ENCODE measurements around the gene SPDYE2. TPM values are rescaled to one million over a fixed set of nuclear protein-coding genes. Genes with fewer than 3 reads are reported as not detected.
A peak's percentile ranks its signal among the peaks of the same experiment; 100 is the strongest.

SPDYE2 gene
- total and polyA plus RNA-seq, 2 of the 13 experiments (the other 11 are each of a cell fraction or from before 2014, with no cell fraction given) = not detected

DNA sequence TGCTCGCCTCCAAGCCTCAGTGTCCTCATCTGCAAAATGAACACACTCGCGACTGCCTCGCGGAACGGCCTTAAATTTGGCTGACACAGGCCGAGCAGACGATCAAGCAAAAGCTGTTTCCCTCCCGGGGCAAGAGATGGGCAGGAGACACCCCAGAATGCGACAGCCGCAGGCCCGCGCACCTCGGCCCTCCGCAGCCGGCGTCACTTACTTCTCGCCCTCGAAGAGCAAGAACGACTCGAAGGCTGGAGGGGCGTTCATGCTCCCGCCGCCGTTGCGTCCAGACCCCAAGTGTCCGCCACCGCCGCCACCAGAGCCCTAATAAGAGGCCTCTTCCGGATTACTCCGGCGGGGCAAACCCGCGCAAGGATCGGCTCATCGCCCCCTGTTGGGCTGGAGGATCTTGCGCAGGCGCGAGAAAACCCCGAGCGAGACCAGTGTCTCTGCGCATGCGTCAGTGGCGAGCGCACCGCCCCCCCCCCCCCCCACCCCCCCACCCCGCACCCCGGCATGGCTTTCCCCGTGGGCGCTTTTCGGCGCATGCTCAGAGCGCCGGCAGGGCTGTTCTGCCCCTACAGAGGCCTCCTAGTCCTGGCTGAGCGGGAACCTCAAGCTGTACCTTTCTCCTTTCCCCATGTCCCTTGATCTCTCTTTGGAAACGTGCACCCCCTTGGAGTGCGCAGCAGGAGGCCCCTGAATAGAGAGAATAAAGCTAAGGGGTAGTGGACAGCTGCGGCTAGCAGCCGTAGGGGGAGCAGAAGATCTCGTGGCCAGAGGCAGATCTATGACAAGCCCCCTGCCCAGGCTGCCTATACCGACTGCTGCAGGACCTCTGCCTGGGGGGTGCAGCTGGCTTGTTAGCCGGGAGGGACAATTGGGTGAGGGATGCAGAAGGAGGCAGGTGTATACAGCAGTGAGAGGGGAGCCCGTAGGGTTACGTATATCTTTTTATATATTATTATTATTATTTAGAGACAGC is 21.5 kb downstream of the SPDYE2 start, which contains the start of gene POLR2J3 (continued):
- TF ChIP-seq, protein P1, sequence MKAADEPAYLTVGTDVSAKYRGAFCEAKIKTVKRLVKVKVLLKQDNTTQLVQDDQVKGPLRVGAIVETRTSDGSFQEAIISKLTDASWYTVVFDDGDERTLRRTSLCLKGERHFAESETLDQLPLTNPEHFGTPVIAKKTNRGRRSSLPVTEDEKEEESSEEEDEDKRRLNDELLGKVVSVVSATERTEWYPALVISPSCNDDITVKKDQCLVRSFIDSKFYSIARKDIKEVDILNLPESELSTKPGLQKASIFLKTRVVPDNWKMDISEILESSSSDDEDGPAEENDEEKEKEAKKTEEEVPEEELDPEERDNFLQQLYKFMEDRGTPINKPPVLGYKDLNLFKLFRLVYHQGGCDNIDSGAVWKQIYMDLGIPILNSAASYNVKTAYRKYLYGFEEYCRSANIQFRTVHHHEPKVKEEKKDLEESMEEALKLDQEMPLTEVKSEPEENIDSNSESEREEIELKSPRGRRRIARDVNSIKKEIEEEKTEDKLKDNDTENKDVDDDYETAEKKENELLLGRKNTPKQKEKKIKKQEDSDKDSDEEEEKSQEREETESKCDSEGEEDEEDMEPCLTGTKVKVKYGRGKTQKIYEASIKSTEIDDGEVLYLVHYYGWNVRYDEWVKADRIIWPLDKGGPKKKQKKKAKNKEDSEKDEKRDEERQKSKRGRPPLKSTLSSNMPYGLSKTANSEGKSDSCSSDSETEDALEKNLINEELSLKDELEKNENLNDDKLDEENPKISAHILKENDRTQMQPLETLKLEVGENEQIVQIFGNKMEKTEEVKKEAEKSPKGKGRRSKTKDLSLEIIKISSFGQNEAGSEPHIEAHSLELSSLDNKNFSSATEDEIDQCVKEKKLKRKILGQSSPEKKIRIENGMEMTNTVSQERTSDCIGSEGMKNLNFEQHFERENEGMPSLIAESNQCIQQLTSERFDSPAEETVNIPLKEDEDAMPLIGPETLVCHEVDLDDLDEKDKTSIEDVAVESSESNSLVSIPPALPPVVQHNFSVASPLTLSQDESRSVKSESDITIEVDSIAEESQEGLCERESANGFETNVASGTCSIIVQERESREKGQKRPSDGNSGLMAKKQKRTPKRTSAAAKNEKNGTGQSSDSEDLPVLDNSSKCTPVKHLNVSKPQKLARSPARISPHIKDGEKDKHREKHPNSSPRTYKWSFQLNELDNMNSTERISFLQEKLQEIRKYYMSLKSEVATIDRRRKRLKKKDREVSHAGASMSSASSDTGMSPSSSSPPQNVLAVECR (CRISPR knock-in tag; IDR thresholded peaks at IDR 0.05; ENCODE audit: borderline replicate concordance) = peak; percentile 23; the same call in 1 of the 2 replicates
- TF ChIP-seq HNF4A (CRISPR knock-in tag; IDR thresholded peaks at IDR 0.05) (0 out of 2 replicates have a peak, but pooled peaks have one; percentile 7), TSC22D2 (CRISPR knock-in tag; IDR thresholded peaks at IDR 0.05; ENCODE audit: borderline replicate concordance) (0 out of 2 replicates have a peak, but pooled peaks have one; percentile 63), SOX5 (CRISPR knock-in tag; IDR thresholded peaks at IDR 0.05; ENCODE audit: borderline replicate concordance) (peak; percentile 48), MAF1 (CRISPR knock-in tag; IDR thresholded peaks at IDR 0.05; ENCODE audit: borderline replicate concordance) (peak; percentile 80; the same call in 1 of the 2 replicates), ZNF124 (CRISPR knock-in tag; IDR thresholded peaks at IDR 0.05) (0 out of 2 replicates have a peak, but pooled peaks have one; percentile 36), TAF1 (CRISPR knock-in tag; IDR thresholded peaks at IDR 0.05) (peak; percentile 85), ETV5 (CRISPR knock-in tag; IDR thresholded peaks at IDR 0.05; ENCODE audit: borderline replicate concordance) (peak; percentile 67), DMAP1 (CRISPR knock-in tag; IDR thresholded peaks at IDR 0.05) (peak; percentile 83; the same call in 1 of the 2 replicates), MED1 (CRISPR knock-in tag; IDR thresholded peaks at IDR 0.05) (peak; percentile 71), ZNF704 (CRISPR knock-in tag; IDR thresholded peaks at IDR 0.05; ENCODE audit: borderline replicate concordance) (0 out of 2 replicates have a peak, but pooled peaks have one; percentile 51), ZNF205 (CRISPR knock-in tag; IDR thresholded peaks at IDR 0.05) (peak; percentile 67; the same call in 1 of the 2 replicates), KAT7 (CRISPR knock-in tag; IDR thresholded peaks at IDR 0.05; ENCODE audit: borderline replicate concordance) (peak; percentile 94; the same call in 1 of the 2 replicates), RFXAP (CRISPR knock-in tag; IDR thresholded peaks at IDR 0.05; ENCODE audit: borderline replicate concordance) (peak; percentile 71; the same call in 1 of the 2 replicates), HDAC2 (CRISPR knock-in tag; IDR thresholded peaks at IDR 0.05) (peak; percentile 77)
- TF ChIP-seq, protein P2, sequence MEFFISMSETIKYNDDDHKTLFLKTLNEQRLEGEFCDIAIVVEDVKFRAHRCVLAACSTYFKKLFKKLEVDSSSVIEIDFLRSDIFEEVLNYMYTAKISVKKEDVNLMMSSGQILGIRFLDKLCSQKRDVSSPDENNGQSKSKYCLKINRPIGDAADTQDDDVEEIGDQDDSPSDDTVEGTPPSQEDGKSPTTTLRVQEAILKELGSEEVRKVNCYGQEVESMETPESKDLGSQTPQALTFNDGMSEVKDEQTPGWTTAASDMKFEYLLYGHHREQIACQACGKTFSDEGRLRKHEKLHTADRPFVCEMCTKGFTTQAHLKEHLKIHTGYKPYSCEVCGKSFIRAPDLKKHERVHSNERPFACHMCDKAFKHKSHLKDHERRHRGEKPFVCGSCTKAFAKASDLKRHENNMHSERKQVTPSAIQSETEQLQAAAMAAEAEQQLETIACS (CRISPR knock-in tag; IDR thresholded peaks at IDR 0.05) = 0 out of 2 replicates have a peak, but pooled peaks have one; percentile 31
- TF ChIP-seq, protein P3, sequence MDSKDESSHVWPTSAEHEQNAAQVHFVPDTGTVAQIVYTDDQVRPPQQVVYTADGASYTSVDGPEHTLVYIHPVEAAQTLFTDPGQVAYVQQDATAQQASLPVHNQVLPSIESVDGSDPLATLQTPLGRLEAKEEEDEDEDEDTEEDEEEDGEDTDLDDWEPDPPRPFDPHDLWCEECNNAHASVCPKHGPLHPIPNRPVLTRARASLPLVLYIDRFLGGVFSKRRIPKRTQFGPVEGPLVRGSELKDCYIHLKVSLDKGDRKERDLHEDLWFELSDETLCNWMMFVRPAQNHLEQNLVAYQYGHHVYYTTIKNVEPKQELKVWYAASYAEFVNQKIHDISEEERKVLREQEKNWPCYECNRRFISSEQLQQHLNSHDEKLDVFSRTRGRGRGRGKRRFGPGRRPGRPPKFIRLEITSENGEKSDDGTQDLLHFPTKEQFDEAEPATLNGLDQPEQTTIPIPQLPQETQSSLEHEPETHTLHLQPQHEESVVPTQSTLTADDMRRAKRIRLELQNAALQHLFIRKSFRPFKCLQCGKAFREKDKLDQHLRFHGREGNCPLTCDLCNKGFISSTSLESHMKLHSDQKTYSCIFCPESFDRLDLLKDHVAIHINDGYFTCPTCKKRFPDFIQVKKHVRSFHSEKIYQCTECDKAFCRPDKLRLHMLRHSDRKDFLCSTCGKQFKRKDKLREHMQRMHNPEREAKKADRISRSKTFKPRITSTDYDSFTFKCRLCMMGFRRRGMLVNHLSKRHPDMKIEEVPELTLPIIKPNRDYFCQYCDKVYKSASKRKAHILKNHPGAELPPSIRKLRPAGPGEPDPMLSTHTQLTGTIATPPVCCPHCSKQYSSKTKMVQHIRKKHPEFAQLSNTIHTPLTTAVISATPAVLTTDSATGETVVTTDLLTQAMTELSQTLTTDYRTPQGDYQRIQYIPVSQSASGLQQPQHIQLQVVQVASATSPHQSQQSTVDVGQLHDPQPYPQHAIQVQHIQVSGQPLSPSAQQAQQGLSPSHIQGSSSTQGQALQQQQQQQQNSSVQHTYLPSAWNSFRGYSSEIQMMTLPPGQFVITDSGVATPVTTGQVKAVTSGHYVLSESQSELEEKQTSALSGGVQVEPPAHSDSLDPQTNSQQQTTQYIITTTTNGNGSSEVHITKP (CRISPR knock-in tag; IDR thresholded peaks at IDR 0.05; ENCODE audit: low read depth) = 0 out of 2 replicates have a peak, but pooled peaks have one; percentile 26
